GM19324 (cell line): Measurements from ENCODE around the gene U2AF1L4.

Source experiments
- ATAC-seq: cut with Tn5 transposase; IDR thresholded peaks from one replicate; pipeline ENCODE4 v1.9.1; 2021; ENCODE audit warnings: mild to moderate bottlenecking, moderate library complexity; ENCODE audit not compliant: unreplicated experiment, low FRiP score

Gene U2AF1L4

DNA sequence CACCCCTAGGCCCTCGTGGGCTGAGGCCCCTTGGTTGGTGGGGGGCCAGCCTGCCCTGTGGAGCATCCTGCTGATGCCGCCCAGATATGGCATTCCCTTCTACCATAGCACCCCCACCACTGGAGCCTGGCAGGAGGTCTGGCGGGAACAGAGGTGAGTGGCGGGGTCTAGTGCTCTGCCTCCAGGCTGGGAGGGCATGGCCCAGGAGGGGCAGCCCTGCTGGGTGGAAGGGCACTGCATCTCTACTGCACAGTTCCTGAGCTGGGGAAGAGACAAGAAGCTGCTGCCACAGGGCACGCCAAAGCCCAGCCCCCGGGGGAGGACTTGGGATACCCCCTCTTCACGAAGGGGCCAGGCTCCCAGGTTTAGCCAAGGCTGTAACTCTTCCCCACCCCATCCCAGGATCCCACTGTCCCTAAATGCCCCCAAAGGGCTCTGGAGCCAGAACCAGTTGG, 29.8 kb downstream of the U2AF1L4 start:
- no peak for ATAC-seq

DNA sequence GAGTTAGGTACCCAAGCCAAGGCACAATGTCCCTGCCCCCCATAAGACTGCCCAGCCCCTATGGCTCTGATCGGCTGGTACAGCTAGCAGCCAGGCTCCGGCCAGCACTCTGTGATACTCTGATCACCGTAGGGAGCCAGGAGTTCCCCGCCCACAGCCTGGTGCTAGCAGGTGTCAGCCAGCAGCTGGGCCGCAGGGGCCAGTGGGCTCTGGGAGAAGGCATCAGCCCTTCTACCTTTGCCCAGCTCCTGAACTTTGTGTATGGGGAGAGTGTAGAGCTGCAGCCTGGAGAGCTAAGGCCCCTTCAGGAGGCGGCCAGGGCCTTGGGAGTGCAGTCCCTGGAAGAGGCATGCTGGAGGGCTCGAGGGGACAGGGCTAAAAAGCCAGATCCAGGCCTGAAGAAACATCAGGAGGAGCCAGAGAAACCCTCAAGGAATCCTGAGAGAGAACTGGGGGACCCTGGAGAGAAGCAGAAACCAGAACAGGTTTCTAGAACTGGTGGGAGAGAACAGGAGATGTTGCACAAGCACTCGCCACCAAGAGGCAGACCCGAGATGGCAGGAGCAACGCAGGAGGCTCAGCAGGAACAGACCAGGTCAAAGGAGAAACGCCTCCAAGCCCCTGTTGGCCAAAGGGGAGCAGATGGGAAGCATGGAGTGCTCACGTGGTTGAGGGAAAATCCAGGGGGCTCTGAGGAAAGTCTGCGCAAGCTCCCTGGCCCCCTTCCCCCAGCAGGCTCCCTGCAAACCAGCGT, 30.4 kb downstream of the U2AF1L4 start:
- ATAC-seq: no peak

DNA sequence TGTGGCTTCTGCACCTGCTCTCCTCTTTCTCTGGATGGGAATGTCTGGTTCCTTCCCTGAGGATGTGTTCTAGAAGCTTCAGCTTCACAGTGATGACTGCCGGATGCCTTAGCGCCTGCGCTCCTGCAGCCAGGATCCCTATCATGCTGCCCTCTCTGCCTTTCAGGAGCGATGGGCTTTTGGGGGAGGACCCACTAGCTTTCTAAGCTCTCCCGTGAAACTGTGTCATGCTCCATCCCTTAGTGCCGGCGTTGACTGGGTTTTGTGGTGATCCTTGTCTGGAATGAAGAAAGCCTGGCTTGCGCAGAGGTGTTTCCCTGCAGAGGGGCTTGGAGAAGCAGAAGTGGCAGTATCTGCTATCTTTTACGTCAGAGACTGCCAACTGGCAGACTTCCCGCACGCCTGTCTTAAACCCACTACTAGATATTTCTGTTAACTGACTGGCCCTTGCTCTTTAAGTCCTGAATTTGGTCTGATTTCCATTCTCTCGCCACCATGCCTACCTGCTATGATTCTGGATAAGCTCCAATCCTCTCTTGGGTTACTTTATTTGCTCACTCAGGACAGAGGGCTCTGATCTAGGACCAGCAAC, 31.2 kb downstream of the U2AF1L4 start:
- ATAC-seq: no peak

DNA sequence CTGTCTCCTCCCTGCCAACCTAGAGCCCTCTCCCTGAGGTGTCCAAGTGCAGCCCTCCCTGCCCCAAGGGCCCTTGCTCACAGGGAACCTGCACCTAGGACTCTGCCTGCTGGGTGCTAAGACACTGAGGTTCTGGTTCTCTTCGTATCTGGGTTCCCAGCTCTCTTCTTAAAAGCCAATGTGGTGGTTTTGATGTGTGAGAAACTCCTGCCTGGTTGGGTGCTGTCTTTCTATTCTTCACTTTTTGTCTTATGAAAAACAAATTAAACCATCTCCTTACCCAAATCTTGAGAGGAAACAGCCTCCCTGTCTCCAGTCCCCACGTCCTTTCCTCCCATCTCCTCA, 31.7 kb downstream of the U2AF1L4 start:
- no peak for ATAC-seq

DNA sequence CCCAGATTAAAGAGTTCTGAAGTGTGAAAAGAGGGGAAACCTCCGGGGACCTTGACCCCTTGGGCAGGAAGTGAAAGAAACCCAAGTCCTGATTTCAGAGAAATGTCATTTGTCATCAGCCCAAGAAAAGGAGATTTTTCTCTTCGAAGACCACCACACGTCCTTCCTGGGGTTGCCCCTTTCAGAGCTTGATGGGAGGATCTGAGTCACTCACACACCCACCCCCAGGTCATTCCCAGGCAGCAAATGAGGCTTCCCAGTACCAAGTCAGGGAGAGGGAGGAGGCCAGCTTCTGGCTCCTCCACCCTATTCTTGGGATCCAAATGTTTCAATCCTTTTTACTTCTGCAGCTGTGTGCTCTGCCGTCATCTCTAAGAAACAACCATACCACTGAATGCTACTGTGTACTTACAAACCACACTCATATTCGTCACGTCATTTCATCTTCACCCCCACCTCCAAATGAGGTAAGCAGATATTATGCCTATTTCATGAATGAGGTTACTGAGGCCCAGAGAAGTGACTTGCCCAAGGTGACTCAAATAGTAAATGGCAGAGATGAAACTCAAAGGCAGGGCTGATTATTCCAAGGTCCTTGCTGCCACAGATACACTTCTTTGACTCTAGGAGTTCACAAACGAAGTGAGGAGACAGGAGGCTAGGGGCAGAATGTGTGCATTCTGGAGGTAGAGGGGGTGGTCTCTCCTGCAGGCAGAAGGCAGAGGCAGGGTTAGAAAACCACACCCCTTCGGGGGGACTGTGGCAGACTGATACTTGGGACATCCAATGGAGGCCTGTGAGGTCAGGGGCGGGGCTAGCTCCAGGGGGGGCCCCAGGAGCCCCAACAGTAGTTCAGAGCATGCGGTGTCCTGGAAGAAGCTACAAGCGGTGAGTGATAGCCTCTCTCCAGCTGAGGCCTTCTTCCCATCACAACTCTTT, 32.4 kb downstream of the U2AF1L4 start:
- ATAC-seq: no peak

DNA sequence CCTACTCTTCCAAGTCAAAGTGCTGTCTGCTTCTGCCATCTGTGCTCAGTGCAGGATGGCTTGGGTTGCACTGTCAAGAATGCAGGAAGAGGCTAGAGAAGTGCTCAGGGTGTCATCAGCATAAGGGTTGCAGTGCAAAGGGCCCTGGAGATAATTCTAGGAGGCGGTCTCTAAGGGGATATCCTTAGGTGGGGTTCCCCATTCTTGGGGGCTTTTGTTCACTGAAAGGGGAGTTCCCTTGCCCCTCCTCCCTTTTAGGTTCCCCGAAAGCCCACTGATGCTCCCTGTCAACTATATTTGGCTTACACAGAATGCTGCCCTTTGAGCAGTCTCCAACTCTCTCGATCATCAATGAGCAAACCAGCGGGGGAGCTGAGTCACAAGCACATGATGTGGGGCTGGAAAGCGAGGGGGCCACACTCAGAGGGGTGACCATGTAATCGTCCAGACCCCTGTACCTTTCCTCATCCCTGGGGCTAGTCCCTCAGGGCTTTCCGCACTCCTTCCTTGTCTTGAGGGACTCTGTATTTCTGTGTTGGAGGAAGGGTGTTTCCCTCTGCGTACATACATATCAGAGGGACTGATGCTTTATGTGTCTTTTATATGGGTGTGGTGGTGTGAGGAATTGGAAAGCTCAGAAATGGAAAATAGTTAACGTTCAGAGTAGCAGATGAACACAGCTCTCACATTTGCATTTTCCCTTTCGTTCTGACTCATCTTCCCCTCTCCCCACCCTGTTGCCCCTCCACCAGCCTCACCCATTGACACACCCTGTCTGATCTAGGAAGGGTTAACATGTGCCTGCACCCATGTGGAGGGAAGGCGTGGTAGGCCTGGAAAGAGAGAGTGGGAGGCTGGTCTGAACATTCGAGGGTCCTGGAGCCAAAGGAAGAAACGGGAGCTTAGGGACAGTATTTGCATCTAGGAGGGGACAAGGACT, 34.2 kb downstream of the U2AF1L4 start:
- ATAC-seq: no peak

DNA sequence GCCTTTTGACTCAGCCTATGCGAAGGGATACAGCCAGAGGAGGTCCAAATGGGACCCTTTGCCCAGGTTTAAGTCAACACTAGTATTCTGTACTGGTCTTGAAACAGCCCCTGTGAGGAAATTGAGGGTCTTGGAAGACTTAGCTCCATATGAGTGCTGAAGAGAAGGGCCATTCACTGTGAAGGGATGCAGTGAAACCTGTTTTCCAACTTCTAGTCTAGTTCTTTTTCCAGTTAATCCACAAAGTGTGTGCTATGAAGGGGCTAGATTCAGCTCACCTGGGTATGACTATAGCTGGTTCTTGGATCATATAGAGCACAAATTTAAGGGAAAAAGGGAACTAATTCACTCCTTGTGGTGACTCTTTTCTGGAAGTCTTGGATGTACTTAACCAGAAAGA, 36.8 kb downstream of the U2AF1L4 start:
- ATAC-seq: no peak

DNA sequence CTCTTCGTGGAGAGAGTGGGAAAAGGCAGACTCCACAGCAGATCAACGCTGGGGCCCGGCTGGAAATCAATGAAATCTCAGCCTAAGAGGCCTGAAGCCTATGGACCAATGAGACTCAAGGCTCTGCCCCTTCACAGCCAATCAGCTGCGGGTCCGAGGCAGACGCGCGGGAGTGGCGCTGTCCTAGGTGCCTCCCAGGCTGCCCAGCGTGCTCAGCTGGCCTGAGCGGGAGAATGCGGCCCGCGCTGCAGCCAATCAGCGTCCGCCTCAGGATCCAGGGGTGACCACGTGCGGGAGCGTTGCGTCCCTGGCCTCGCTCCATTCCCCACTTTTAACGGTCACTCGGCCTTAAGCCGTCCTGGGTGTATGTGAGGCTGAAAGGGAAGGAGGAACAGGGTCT, 41.0 kb downstream of the U2AF1L4 start, which contains the start of gene ZBTB32:
ZBTB32 (plus strand) TSS at position 341 of the 400 bp plus-strand sequence. CDS start 10,069 bp downstream, outside the sequence.
- no peak for ATAC-seq

DNA sequence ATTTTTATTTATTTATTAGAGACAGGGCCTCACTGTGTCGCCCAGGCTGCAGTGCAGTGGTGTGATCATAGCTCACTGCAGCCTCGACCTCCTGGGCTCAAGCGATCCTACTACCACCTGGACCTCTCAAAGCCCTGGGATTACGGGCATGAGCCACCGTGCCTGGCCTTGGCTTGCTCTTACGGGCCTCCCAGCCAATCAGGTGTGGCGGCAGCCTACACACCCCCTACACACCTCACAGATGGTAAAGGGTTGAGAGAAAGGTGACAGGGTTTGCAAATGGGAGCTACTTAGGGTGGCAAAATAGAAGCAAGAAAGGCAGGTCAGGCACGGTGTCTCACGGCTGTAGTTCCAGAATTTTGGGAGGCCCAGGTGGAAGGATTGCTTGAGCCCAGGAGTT, 41.9 kb downstream of the U2AF1L4 start:
- ATAC-seq: no peak

DNA sequence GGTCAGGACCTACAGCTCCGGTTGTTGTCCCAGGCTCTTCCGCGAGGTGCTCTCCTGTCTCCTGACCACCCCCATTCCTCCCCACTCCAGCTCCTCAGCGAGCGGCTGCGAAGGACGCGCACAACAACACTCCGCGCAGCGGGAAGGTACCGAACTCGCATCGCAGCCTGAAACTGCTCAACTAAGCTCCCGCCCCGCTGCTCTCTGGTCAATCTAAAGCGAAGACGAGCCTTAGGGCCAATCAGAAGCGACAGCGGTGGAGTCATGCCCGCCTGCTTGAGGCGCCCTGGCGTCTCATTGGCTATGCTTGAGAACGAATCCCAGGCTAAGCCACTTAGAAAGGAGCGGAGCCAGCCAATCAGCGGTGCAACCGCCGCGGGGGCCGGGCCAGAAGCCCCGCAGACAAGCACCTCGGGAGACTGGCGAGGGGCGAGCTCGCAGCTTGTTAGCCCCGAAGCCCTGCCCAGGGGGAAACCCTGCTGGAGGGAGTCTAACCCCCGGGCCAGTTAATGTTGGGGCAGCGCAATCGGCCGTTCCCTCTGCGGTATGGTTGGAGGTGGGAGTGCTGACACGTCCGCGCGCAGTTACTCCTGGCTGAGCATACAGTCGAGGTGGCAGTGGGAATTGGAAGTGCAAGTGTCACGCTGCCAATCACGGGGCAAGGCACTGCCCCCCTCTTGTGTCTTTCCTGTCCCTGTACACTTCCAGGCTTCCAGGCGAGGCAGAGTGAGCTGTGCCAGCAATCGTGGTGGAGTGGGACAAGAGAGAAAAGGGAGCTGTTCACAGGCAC, 42.8 kb downstream of the U2AF1L4 start:
- peak; percentile 94 for ATAC-seq

DNA sequence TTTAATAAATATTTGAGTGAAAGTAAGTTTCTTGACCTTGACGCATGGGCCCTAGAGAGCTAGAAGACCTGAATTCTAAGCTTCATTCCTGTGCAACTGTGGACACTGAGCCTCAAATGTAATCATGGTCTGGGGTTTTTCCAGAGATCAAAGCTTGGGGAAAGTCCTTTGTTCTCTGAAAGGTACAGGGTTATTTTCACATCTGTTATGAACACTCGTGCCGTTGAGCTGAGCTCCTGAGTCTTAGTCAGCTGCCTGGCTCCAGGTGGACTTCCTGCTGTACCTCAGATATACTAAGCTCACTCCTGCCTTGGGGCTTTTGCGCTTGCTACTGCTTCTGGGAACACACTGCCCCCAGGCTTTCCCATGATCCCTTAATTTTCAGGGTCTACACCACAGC, 48.4 kb downstream of the U2AF1L4 start:
- ATAC-seq: no peak

DNA sequence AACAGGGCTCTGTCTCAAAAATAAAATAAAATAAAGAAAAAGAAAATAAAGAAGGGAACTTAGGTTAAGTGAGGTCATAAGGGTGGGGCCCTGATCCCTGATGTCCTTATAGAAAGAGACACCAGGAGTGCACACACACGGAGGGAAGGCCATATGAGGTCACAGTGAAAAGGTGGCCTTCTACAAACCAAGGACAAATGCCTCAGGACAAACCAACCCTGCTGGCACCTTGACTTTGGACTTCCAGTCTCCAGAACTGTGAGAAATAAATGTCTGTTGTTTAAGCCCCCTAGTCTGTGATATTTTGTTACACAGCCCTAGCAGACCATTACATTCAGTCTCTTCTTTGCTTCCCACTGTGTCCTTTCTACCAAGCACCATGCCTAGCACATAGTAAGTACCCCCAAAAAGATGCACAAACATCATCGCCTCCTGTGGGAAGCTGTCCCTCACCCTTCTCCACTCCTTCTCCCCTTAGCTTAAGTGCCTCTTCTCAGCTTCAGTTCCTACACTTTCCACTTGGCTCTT, 49.3 kb downstream of the U2AF1L4 start:
- no peak for ATAC-seq

DNA sequence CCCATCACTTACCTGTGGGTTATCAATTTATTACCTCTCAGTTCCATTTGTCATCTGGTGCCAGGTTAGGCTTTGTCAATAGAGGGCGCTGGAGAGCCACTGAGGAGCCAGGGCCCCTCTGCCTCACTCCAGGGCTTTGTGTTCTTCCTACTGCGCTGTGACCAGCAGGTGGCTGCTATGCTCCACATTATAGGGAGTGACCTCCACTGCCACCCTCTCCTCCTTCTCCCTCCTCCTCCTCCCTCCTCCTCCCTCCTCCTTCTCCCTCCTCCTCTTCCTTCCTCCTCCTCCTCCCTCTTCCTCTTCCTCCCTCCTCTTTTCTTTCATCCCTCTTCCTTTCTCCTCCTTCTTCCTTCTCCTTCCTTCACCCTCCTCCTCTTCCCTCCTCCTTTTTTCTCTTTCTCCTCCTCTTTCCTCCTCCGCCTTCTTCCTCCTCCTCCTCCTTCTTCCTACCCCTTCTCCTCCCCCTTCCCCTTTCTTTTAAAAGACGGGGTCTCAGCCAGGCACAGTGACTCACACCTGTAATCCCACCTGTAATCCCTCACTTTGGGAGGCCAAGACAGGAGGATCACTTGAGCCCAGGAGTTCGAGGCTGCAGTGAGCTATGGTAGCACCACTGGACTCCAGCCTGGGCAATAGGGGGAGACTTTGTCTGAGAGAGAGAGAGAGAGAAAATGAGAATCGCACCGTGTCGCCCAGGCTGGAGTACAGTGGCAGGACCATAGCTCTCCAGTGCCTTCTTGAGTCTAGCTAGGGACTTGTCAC, 51.2 kb downstream of the U2AF1L4 start:
- ATAC-seq: peak; percentile 68

DNA sequence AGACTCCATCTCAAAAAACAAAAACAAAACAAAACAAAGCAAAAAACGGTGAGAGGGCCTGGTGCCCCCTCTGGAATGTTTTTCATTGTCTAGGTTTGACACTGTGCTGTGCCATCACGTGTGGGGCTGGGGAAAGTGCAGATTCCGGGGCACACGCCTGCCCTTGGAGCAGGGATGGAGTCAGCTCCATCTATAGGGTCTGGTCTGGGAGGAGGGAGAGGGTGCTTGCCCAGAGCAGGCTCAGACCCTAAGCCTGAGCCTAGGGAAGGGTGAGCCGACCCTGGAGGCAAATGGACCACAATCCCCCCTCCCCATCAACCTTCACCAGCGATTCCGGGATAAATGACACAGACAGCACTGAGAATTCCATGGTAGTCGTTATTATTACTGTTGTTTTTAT, 51.8 kb downstream of the U2AF1L4 start:
- peak; percentile 21 for ATAC-seq
